ENCODE data around the gene FBXL13.

Gene FBXL13

GRCh38 chr7:102890971-102891692 is 183.5 kb downstream of the FBXL13 start:
- no peak for DNase-seq

GRCh38 chr7:102890292-102890970 is 184.2 kb downstream of the FBXL13 start:
- peak; percentile 93 for DNase-seq

- DNase-seq, result no peak
These were observed 184.7 kb downstream of the FBXL13 start for GRCh38 chr7:102889851-102890250.

- no peak for DNase-seq
These were observed 185.9 kb downstream of the FBXL13 start for GRCh38 chr7:102888561-102889233.

- DNase-seq, result peak; percentile 66
These were observed 191.3 kb downstream of the FBXL13 start for GRCh38 chr7:102883098-102883860.

GRCh38 chr7:102875700-102876295 is 198.8 kb downstream of the FBXL13 start:
- peak; percentile 99 for DNase-seq

GRCh38 chr7:102874966-102875365 is 199.6 kb downstream of the FBXL13 start:
- DNase-seq, result no peak

- peak; percentile 92 for DNase-seq
These were observed 200.3 kb downstream of the FBXL13 start for GRCh38 chr7:102874166-102874829.

- no peak for DNase-seq
These were observed 201.0 kb downstream of the FBXL13 start for GRCh38 chr7:102873470-102874165.

- peak; percentile 94 for DNase-seq
These were observed 202.1 kb downstream of the FBXL13 start for GRCh38 chr7:102872460-102872859.

GRCh38 chr7:102869195-102869594 is 205.4 kb downstream of the FBXL13 start:
- no peak for DNase-seq

GRCh38 chr7:102866535-102867215 is 207.9 kb downstream of the FBXL13 start:
- DNase-seq, result peak; percentile 48

GRCh38 chr7:102864958-102865357 is 209.6 kb downstream of the FBXL13 start:
- no peak for DNase-seq

GRCh38 chr7:102860351-102860811 is 214.2 kb downstream of the FBXL13 start:
- peak; percentile 96 for DNase-seq

GRCh38 chr7:102859799-102860125 is 214.8 kb downstream of the FBXL13 start:
- DNase-seq, result no peak

- DNase-seq, result no peak
These were observed 215.4 kb downstream of the FBXL13 start for GRCh38 chr7:102859084-102859798.

GRCh38 chr7:102856036-102856435 is 218.6 kb downstream of the FBXL13 start:
- DNase-seq, result no peak

- no peak for DNase-seq
These were observed 225.1 kb downstream of the FBXL13 start for GRCh38 chr7:102849538-102849937.

- DNase-seq, result peak; percentile 79
These were observed 225.5 kb downstream of the FBXL13 start for GRCh38 chr7:102849079-102849478.

- DNase-seq, result peak; percentile 46
These were observed 229.2 kb downstream of the FBXL13 start for GRCh38 chr7:102845346-102845745.
